UCSD-AML1 (cell line): Measurements from ENCODE around the gene CUTA.

Source experiments
- DNase-seq: peaks from one replicate; lab custom pipeline; 2025; ENCODE audit not compliant: unreplicated experiment; lab: John Stamatoyannopoulos, UW

The CUTA gene, protein sequence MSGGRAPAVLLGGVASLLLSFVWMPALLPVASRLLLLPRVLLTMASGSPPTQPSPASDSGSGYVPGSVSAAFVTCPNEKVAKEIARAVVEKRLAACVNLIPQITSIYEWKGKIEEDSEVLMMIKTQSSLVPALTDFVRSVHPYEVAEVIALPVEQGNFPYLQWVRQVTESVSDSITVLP

DNA sequence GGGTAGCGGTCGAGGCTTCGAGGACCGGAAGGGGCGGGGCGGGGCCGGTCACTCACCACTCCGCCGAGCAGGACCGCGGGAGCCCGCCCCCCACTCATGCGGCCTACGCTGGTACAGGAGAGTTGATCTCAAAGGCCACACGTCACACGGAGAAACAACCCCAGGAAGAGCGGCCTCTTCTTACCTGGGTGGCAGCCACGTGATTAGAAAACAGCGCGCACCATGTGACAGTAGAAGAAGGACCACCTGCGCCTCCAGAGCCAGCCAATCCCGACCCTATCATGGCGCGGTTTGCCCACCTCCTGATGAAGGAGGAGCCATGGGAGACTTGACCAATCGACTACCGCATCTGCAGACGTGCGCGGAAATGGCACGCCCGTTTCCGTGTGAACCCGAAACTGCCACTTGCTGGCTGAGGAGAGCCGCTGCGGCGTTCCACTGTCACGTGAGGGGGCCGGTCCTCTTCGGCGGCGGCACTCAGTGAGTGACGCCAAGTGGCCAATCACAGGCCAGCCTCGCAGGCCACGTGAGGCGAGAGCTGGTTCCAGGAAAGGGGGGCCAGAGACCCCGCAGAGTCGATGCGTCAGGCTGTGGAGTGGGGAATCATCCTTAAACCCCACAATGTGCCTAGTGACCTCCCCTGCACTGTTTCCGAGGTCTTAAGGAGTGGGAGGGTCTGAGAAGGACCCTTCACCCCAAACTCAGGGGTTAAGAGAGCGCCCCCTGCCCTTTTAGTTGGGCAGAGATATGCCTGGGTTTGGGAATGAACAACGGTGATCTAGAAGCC, at the start of gene CUTA:
Gene CUTA (minus strand): TSS at position 205 of the 787 bp plus-strand sequence. CDS start 107 bp downstream, at position 98.
- peak; percentile 99 for DNase-seq

DNA sequence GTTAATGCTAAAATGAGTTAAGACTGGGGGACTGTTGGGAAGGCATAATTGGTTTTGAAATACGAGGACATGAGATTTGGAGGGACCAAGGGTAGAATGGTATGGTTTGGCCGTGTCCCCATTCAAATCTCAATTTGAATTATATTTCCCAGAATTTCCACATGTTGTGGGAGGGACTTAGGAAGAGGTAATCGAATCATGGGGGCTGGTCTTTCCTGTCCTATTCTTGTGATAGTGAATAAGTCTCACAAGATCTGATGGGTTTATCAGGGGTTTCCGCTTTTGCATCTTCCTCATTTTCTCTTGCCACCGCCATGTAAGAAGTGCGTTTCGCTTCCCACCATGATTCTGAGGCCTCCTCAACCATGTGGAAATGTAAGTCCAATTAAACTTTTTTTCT, 49.2 kb upstream of the CUTA start:
- no peak for DNase-seq

DNA sequence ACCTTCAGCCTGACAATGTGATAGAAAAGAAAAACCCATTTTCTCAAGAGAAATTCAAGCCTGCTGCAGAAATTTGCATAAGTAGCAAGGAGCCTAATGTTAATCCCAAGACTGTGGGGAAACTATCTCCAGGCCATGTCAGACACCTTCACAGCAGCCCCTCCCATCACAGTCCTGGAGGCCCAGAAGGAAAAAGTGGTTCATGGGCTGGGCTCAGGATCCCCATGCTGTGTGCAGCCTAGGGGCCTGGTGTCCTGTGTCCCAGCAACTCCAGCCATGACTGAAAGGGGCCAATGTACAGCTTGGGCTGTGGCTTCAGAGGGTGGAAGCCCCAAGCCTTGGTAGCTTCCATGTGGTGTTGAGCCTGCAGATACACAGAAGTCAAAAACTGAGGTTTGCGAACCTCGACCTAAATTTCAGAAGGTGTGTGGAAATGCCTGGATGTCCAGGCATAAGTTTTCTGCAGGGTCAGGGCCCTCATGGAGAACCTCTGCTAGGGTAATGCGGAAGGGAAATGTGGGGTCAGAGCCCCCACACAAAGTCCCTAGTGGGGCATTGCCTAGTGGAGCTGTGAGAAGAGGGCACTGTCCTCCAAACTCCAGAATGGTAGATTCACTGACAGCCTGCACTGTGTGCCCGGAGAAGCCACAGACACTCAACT, 48.3 kb upstream of the CUTA start:
- DNase-seq, result no peak

DNA sequence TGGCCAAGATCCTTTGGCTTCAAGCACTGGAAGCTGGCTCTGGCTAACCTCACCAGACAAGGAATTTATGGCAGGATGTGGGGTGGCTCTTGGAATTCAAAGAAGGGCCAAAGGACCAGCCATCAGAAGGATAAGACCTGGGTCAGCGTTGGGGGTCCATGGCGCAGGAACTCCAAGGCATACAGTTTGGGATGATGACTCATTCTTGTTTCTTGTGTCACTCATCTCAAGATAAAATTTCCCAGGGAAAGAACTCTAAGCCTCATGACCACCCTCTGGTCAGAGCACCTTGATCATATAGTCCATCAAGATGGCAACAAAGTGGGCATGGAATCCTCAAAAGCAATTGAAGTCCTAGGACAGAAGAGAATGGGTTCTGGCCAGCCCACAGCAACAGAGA, 41.3 kb upstream of the CUTA start:
- DNase-seq, result no peak

DNA sequence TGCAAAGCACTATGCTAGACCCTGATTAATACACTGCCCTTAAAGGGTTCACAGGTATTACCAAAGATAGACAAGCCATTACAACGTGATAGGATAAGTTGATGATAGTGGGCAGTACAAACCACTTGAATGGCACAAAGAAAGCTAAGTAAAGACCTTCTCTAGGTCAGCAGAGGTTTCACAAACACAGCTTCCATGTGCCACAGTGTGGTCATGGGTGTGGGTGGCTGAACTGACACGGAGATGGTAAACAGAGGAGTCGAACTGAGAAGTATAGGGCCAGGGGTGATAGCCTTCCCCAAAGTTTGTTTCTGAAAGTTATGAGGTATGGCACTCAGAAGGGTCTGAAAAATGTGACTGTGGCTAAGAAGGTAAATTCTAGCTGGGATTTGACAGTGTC, 40.8 kb upstream of the CUTA start:
- no peak for DNase-seq

DNA sequence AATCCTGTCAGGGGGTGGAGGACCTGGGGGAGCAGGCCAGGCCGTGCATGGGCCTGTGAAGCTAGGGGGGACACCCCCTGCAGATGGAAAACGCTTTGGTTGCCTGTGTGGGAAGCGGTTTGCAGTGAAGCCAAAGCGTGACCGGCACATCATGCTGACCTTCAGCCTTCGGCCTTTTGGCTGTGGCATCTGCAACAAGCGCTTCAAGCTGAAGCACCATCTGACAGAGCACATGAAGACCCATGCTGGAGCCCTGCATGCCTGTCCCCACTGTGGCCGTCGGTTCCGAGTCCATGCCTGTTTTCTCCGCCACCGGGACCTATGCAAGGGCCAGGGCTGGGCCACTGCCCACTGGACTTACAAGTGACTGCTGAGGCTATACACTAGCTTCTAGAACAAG, 38.2 kb upstream of the CUTA start:
- no peak for DNase-seq

DNA sequence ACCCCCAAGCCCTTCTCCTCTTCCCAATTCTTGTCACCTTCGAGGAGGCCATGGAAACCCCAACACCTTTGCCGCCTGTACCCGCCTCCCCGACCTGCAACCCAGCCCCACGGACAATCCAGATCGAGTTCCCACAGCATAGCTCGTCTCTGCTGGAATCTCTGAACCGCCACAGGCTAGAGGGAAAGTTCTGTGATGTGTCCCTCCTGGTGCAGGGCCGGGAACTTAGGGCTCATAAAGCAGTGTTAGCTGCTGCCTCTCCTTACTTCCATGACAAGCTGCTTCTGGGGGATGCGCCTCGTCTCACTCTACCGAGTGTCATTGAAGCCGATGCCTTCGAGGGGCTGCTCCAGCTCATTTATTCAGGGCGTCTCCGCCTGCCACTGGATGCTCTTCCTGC, 37.1 kb upstream of the CUTA start:
- DNase-seq, result no peak

DNA sequence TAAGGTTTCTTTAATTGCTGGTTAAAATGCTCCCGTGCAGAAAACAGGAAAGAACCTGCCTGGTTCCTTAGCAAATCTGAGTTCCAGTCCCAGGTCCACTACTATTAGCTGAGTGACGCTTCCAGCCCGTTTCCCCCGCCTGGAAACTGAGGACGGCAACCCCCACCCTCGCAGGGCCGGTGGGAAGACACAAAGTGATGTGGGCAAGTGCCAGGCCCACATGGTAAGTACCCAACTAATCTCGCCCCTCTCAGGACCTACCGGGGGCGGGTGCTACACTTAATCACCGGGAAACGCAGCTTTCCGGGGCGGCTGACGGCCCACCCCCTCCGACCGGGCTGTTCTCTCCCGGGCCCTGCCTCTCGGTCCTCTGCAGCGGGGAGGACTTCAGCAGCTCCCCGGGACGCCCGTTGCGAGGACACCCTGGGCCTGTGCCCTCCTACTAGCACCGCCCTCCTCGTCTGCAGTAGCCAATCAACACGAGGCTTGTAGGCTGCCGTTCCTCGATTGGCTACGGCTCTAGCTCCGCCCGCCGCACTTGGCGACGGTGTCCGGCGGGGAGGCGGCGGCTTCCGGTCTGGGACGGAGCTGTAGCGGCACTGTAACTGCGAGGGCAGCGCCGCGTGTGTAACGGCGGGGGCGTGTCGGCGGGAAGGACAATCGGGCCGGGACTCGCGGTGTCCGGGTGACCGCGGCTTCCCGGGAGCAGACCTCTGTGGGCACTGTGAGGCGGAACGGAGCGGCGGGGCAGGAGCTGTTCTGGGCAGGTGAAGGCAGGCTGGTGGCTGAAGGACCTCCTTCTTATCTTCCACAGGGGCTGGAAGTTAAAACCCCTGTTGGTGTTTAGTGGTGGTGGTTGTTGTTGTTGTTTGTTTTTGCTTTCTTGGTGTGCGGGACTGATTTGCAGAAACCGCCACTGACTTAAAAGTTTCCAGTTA, 36.4 kb upstream of the CUTA start, which contains the start of gene ZBTB9:
Gene ZBTB9 (plus strand): TSS at position 568 of the 938 bp plus-strand sequence. CDS start 525 bp downstream, outside the sequence.
- DNase-seq, result peak; percentile 95

DNA sequence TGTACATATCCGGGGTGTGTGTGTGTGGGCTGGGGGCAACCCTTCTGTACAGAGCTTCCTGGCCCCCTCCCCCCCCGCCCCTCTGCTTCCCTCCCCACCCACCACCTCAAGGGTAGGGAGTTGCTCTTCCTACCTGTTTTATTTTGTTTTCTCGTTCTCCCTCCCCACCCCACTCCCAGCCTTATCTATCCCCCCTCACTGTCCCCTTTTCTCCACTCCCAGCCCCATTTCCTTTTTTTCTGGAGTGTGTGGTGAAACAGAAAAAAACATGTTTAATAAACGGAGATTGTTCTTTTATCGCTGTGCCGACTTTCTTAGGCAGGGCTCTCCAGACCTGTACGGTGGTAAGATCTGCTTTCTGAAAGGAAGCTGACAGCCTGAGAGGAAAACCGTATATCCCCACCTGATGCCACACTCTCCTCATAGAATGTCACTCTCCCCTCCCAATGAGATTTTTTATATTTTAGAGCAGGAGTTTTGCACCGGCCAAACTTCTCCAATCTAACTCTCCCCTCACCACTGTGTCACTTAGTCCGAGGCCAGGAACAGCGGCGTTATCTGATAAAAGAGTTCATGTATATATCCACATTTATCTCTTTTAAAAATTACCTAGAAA, 35.6 kb upstream of the CUTA start:
- no peak for DNase-seq

DNA sequence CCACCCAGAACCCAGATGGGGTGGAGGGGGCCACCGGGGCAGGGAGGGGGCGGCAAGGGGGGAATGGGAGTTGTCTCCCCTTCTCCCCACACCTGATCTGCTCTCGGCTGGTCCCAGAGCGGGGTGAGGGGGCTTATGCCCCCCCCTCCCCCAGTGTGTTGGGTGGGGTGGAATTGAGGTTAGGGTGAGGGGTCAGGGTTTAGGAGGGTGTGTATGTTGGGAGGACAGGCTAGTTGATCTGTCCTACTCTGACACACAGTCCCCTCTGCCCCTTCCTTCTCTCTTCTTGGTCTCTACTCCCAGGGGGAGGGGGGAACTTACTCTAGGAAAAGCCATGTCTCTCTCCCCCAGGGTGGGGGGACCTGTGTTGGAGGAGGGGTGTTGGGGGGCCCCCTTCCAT, 34.6 kb upstream of the CUTA start:
- no peak for DNase-seq

DNA sequence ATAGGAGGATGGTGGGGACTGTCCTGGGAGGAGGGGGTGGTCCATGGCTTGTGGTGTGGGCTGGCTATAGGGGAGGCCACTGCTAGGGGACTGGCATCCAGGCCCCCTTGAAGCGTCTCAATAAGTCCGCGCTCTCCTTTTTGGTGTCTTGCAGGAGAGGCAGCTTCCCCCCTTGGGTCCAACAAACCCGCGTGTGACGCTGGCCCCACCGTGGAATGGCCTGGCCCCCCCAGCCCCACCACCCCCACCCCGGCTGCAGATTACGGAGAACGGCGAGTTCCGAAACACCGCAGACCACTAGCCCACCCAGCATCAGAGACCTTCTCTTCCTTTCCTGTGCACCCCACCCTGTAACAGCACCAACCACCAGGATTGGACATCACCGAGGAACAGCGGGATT, 33.7 kb upstream of the CUTA start:
- no peak for DNase-seq

DNA sequence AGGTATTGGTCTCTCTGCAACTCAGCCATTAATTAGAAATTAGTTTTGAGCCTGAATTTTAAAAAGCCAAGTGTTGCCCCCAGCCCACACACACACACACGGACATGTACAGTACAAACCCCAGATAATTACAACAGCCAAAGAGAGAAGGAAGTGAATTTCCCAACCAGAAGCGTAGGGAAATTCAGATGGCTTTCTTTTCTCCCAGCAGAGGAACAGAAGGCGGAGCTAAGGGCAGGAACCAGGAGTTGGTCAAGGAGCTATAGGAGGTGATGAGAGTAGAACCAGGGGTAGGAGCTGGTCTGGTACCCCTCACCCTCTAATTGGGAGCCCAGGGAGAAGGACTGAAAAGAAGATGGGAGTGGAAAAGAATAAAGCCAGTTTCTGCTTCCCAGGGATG, 32.5 kb upstream of the CUTA start:
- DNase-seq, result no peak

DNA sequence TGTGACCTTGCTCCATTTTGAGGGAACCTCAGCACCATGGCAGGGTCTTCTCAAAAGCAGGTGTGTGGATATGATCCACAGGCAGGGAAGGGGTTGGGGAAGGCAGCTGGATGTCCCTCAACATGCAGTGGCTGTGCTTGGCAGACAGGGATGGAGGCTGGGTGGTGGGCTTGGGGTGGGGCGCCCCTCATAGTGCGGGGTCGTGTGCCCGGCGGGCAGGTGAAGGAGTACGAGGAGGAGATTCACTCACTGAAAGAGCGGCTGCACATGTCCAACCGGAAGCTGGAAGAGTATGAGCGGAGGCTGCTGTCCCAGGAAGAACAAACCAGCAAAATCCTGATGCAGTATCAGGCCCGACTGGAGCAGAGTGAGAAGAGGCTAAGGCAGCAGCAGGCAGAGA, 28.4 kb upstream of the CUTA start:
- DNase-seq, result no peak

DNA sequence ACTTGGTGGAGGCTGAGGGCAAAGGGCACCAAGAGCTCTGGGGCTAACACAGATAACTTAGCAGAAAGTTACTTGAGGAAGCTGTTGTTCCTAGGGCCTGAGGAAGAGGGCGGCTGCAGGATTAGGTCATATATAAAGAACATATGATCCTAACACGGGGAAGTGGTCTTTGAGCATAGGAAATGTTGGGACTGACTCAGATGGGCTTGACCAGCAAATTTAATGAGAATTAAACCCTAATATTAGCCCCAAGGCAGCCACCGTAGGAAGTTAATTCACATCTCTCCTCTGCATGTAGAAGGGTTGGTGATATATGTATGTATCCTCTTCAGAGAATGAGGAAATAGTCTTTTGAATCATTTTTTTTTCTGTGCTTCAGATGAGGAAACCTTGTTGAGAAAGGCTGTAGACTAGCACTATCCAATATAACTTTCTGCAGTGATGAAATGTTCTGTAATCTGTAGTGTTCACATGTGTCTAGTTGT, 27.3 kb upstream of the CUTA start:
- DNase-seq, result no peak

DNA sequence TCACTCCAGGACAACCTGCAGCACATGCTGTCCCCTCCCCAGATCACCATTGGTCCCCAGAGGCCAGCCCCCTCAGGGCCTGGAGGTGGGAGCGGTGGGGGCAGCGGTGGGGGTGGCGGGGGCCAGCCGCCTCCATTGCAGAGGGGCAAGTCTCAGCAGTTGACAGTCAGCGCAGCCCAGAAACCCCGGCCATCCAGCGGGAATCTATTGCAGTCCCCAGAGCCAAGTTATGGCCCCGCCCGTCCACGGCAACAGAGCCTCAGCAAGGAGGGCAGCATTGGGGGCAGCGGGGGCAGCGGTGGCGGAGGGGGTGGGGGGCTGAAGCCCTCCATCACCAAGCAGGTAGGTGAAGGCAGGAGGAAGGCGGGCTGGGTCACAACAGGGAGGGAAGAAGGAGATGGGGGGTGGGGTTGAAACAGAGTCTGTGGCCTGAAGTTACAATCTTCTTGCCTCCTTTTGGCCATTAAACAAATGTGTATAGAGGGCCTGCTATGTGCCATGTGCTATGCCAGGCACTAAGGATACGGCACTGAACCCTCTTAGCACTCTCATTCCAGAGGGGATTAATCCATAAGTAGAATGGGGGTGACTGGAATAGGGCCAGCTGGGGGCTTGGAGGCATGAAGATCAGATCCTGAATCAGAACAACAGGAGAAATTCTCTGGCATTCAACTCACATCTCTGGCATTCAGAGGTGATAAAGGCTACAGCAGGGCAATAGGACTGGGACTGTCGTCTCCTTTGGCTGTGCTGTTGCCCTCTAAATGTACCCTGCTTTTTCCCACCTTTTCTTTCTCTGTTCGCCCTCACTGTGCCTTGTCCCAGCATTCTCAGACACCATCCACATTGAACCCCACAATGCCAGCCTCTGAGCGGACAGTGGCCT, 26.0 kb upstream of the CUTA start:
- no peak for DNase-seq

DNA sequence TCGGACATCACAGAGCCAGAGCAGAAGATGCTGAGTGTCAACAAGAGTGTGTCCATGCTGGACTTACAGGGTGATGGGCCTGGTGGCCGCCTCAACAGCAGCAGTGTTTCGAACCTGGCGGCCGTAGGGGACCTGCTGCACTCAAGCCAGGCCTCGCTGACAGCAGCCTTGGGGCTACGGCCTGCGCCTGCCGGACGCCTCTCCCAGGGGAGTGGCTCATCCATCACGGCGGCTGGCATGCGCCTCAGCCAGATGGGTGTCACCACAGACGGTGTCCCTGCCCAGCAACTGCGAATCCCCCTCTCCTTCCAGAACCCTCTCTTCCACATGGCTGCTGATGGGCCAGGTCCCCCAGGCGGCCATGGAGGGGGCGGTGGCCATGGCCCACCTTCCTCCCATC, 25.1 kb upstream of the CUTA start:
- DNase-seq, result no peak

DNA sequence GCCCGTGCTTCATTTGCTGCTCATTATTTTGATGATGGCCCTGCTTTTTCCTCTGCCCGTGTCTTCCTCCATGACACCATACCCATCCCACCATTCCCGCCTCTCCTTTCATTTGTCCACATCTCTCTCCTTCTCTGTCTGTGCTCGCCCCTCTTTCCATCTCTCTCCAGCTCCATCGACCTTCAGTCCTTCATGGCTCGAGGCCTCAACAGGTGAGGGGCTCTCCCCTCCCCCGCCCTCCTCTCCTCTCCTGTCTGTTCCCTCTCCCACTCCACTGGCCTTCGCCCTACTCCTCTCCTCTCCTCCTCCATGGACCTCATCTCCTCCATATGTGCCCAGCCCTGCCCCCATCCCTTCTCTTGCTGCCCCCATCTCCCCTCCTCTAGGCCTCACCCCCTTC, 24.4 kb upstream of the CUTA start:
- DNase-seq, result no peak

DNA sequence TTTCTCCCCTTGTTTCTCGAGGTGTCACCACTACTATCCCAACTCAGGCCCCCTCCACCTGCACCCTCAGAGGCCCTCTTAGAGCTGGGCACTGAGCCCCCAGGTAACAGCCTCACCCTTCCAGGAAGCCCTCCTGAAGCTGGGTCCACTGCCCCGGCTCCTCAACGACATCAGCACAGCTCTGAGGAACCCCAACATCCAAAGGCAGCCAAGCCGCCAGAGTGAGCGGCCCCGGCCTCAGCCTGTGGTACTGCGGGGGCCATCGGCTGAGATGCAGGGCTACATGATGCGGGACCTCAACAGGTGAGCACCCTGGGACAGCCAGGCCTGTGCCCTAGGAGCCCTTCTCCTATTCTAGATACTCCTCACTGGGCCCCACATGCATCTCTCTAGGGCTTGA, 23.6 kb upstream of the CUTA start:
- DNase-seq, result no peak

DNA sequence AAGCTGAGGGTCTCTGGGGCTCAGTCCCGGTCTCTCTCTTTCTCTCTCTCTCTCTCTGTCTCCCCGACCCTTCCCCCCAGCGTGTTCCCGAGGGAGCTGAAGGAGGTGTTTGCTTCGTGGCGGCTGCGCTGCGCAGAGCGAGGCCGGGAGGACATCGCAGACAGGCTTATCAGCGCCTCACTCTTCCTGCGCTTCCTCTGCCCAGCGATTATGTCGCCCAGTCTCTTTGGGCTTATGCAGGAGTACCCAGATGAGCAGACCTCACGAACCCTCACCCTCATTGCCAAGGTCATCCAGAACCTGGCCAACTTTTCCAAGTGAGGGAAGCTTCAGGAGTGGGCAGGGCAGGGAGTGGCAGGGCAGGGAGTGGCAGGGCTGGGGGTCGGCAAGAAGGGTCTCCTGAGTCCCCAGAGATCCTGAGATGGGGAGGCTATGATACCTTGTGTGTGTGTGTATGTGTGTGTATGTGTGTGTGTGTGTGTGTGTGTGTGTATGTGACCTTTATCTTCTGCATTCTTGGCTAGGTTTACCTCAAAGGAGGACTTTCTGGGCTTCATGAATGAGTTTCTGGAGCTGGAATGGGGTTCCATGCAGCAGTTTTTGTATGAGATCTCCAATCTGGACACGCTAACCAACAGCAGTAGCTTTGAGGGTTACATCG, 22.9 kb upstream of the CUTA start:
- no peak for DNase-seq
